GM23338 (cell line): ENCODE measurements around the gene RFX8. TPM values are rescaled to one million over a fixed set of nuclear protein-coding genes. Genes with fewer than 3 reads are reported as not detected.

Source experiments
- ATAC-seq: fragments of 200-7000 bp; cut with Tn5 transposase; 3 replicates; pipeline ENCODE4 v1.9.1; 2020
- DNase-seq: peaks from one replicate; pipeline ENCODE4 v3.0.0-alpha.2; 2015; ENCODE audit warnings: low spot score
- H2AFZ ChIP-seq: fragments of 200-600 bp; sonication (generic); 2 replicates; pipeline ENCODE4 v1.8.0; 2016; ENCODE audit warnings: antibody characterized with exemption, mild to moderate bottlenecking, moderate library complexity
- H3F3A ChIP-seq: fragments of 200-600 bp; sonication (generic); replicated peaks from 2 replicates; pipeline ENCODE4 v1.8.0; 2017; ENCODE audit warnings: antibody characterized with exemption, mixed run types, low read depth
- H3K27ac ChIP-seq: fragments of 200-600 bp; sonication (generic); 2 replicates; pipeline ENCODE4 v1.6.1; 2016; ENCODE audit warnings: low read depth
- H3K27me3 ChIP-seq: fragments of 200-600 bp; sonication (generic); 2 replicates; pipeline ENCODE4 v1.8.0; 2016; ENCODE audit warnings: mild to moderate bottlenecking, mixed run types, moderate library complexity; ENCODE audit not compliant: insufficient read depth
- H3K36me3 ChIP-seq: fragments of 200-600 bp; sonication (generic); 2 replicates; pipeline ENCODE4 v1.8.0; 2016; ENCODE audit warnings: mild to moderate bottlenecking; ENCODE audit not compliant: insufficient read depth
- H3K4me1 ChIP-seq: fragments of 200-600 bp; sonication (generic); 2 replicates; pipeline ENCODE4 v1.8.0; 2016; ENCODE audit warnings: mild to moderate bottlenecking, moderate library complexity; ENCODE audit not compliant: insufficient read depth
- H3K4me2 ChIP-seq: fragments of 200-600 bp; sonication (generic); 2 replicates; pipeline ENCODE4 v1.7.1; 2017; ENCODE audit warnings: mixed run types
- H3K4me3 ChIP-seq: fragments of 200-600 bp; sonication (generic); 2 replicates; pipeline ENCODE4 v1.6.1; 2016; ENCODE audit warnings: mixed run types
- H3K79me2 ChIP-seq: fragments of 200-600 bp; sonication (generic); replicated peaks from 2 replicates; pipeline ENCODE4 v1.8.0; 2017; ENCODE audit warnings: mild to moderate bottlenecking; ENCODE audit not compliant: insufficient read depth
- H3K9me2 ChIP-seq: fragments of 200-600 bp; sonication (generic); 2 replicates; pipeline ENCODE4 v1.8.0; 2017; ENCODE audit not compliant: insufficient read depth
- H4K20me1 ChIP-seq: fragments of 200-600 bp; sonication (generic); replicated peaks from 2 replicates; pipeline ENCODE4 v1.8.0; 2017; ENCODE audit warnings: mild to moderate bottlenecking; ENCODE audit not compliant: insufficient read depth
- H3K27ac Mint-ChIP-seq: 2 replicates; pipeline ENCODE4 v1.8.0; 2020; ENCODE audit warnings: inconsistent platforms, mild to moderate bottlenecking, moderate library complexity, mixed read lengths
- H3K27me3 Mint-ChIP-seq: 3 replicates; pipeline ENCODE4 v1.8.0; 2022; ENCODE audit warnings: low read depth, mild to moderate bottlenecking, moderate library complexity, mixed read lengths, inconsistent platforms; ENCODE audit not compliant: insufficient read depth, poor library complexity
- H3K36me3 Mint-ChIP-seq: 3 replicates; pipeline ENCODE4 v1.8.0; 2021; ENCODE audit warnings: low read depth, mild to moderate bottlenecking, inconsistent platforms, moderate library complexity, mixed read lengths
- H3K4me1 Mint-ChIP-seq: 3 replicates; pipeline ENCODE4 v1.8.0; 2020; ENCODE audit warnings: mild to moderate bottlenecking, inconsistent platforms, mixed read lengths
- H3K4me3 Mint-ChIP-seq: 3 replicates; pipeline ENCODE4 v1.8.0; 2021; ENCODE audit warnings: moderate library complexity, mild to moderate bottlenecking, inconsistent platforms, mixed read lengths
- H3K9me3 Mint-ChIP-seq: 3 replicates; pipeline ENCODE4 v1.8.0; 2020; ENCODE audit warnings: moderate library complexity, mild to moderate bottlenecking, inconsistent platforms, mixed read lengths
- EZH2 ChIP-seq: fragments of 200-600 bp; sonication (generic); IDR thresholded peaks from one replicate; pipeline ENCODE4 v1.8.0; 2017; ENCODE audit warnings: antibody characterized with exemption, mild to moderate bottlenecking, low read depth; ENCODE audit not compliant: unreplicated experiment
- EZH2phosphoT487 ChIP-seq: fragments of 200-600 bp; sonication (generic); IDR thresholded peaks from one replicate; pipeline ENCODE4 v1.8.1; 2018; ENCODE audit warnings: antibody characterized with exemption; ENCODE audit not compliant: unreplicated experiment
- JUNB ChIP-seq: IDR thresholded peaks from one replicate; pipeline ENCODE4 v1.6.1; 2016; ENCODE audit warnings: antibody characterized with exemption; ENCODE audit not compliant: unreplicated experiment
- POLR2AphosphoS5 ChIP-seq: IDR thresholded peaks from 2 replicates; pipeline ENCODE4 v1.6.1; 2016; ENCODE audit warnings: antibody characterized with exemption, low read depth
- REST ChIP-seq: IDR thresholded peaks from one replicate; pipeline ENCODE4 v1.6.1; 2018; ENCODE audit warnings: antibody characterized with exemption; ENCODE audit not compliant: unreplicated experiment
- STAT1 ChIP-seq: IDR thresholded peaks from one replicate; pipeline ENCODE4 v1.6.1; 2016; ENCODE audit warnings: antibody characterized with exemption; ENCODE audit not compliant: unreplicated experiment
- ZNF114 ChIP-seq: fragments of 250-450 bp; sonication (Bioruptor Pico); IDR thresholded peaks from 2 replicates; pipeline ENCODE4 v1.5.0; 2020; ENCODE audit warnings: mild to moderate bottlenecking, moderate library complexity
- ZNF462 ChIP-seq: fragments of 250-450 bp; sonication (Bioruptor Pico); IDR thresholded peaks from 2 replicates; pipeline ENCODE4 v1.5.0; 2020; ENCODE audit warnings: mild to moderate bottlenecking, moderate library complexity
- polyA plus RNA-seq: library from polyadenylated mRNA; unstranded; fragments of >200 nt; fragmentation: Nextera tagmentation; extraction: Ambion mirVana; gene quantifications from 2 replicates; pipeline ENCODE4 v1.2.1, GENCODE V29; 2016
- total RNA-seq: library from RNA; depleted of rRNA; stranded (reverse); fragments of >200 nt; shearing (Covaris generic); gene quantifications from 2 replicates; pipeline ENCODE4 v1.2.3, GENCODE V29; 2014

RFX8 gene
- total and polyA plus RNA-seq, 2 experiments from 2014 or later = 0.65 to 1.5 TPM

GRCh38 chr2:101357376-101357775, 117.5 kb downstream of the RFX8 start:
- Histone ChIP-seq H3K79me2 (no peaks in the 10 kb centered on the region), H2AFZ (no peak overlapping the region), H3K36me3 (no peaks in the 10 kb centered on the region), H4K20me1 (no peaks in the 10 kb centered on the region), H3K27me3 (no peaks in the 10 kb centered on the region), H3K4me3 (no peak overlapping the region), H3K4me1 (0 out of 2 replicates have a peak, but pooled peaks cover 6% of the 10 kb centered on the region), H3K27ac (no peak overlapping the region), H3F3A (no peaks in the 10 kb centered on the region), H3K4me2 (no peak overlapping the region), H3K9me2 (no peaks in the 10 kb centered on the region)
- Mint-ChIP-seq H3K4me3 (no peak overlapping the region), H3K9me3 (no peaks in the 10 kb centered on the region), H3K27me3 (peaks cover 10% of the 10 kb centered on the region), H3K27ac (no peak overlapping the region), H3K4me1 (peaks cover 36% of the 10 kb centered on the region), H3K36me3 (no peaks in the 10 kb centered on the region)
- TF ChIP-seq ZNF114 (CRISPR knock-in tag) = no peak
- no peak for TF ChIP-seq ZNF462 (CRISPR knock-in tag)
- no peak for TF ChIP-seq REST
- TF ChIP-seq STAT1 = no peak
- no peak for TF ChIP-seq JUNB
- TF ChIP-seq EZH2phosphoT487 = no peak
- TF ChIP-seq POLR2AphosphoS5 = no peak
- no peak for TF ChIP-seq EZH2
- DNase-seq (no peak), ATAC-seq (no peak)
